Mesenchymal stem cell (in vitro differentiated cells and primary cell): Measurements from ENCODE around the gene LEMD1.

Experiments used
- DNase-seq: peaks from one replicate; pipeline ENCODE4 v3.0.0-alpha.2; 2013
- H2AFZ ChIP-seq: one replicate; pipeline ENCODE4 v1.6.1; 2013; ENCODE audit warnings: low read depth, mild to moderate bottlenecking, control low read depth, inconsistent platforms, low read length, moderate library complexity
- H2AK5ac ChIP-seq: 2 replicates; pipeline ENCODE4 v1.6.1; 2013; ENCODE audit warnings: low read length, moderate library complexity, mild to moderate bottlenecking, inconsistent platforms; ENCODE audit not compliant: severe bottlenecking
- H2BK120ac ChIP-seq: one replicate; pipeline ENCODE4 v1.6.1; 2013; ENCODE audit warnings: low read depth, mild to moderate bottlenecking, inconsistent platforms, low read length, moderate library complexity
- H2BK12ac ChIP-seq, 2 experiments: one replicate each; pipeline ENCODE4 v1.6.1; 2013; ENCODE audit warnings: inconsistent platforms in 2 of 2, low read length in 2 of 2, mild to moderate bottlenecking in 2 of 2, moderate library complexity in 2 of 2, control low read depth in 1 of 2
- H2BK15ac ChIP-seq: one replicate; pipeline ENCODE4 v1.6.1; 2013; ENCODE audit warnings: mild to moderate bottlenecking, low read depth, inconsistent platforms; ENCODE audit not compliant: poor library complexity, severe bottlenecking
- H2BK5ac ChIP-seq: 2 replicates; pipeline ENCODE4 v1.6.1; 2013; ENCODE audit warnings: low read depth, mild to moderate bottlenecking, low read length, control low read depth, inconsistent platforms; ENCODE audit not compliant: poor library complexity, severe bottlenecking
- H3K14ac ChIP-seq, 2 experiments: one replicate each; pipeline ENCODE4 v1.6.1; 2013; ENCODE audit warnings: inconsistent platforms in 2 of 2, low read length in 2 of 2, control low read depth in 1 of 2, mild to moderate bottlenecking in 1 of 2, moderate library complexity in 1 of 2
- H3K18ac ChIP-seq, 2 experiments: one replicate each; pipeline ENCODE4 v1.6.1; 2013; ENCODE audit warnings: inconsistent platforms in 2 of 2, low read length in 2 of 2, control low read depth in 1 of 2, low read depth in 1 of 2, mild to moderate bottlenecking in 1 of 2
- H3K23ac ChIP-seq, 2 experiments: one replicate each; pipeline ENCODE4 v1.6.1; 2013; ENCODE audit warnings: inconsistent platforms in 2 of 2, low read length in 2 of 2, mild to moderate bottlenecking in 2 of 2, moderate library complexity in 2 of 2, control low read depth in 1 of 2
- H3K27ac ChIP-seq: 2 replicates; pipeline ENCODE4 v1.5.1; 2013; ENCODE audit warnings: mild to moderate bottlenecking, moderate library complexity, low read length, control low read depth, inconsistent platforms; ENCODE audit not compliant: poor library complexity, severe bottlenecking
- H3K27me3 ChIP-seq, 2 experiments: 2 replicates each; pipeline versions ENCODE4 v1.6.1 to v1.7.0; 2013; ENCODE audit warnings: low read length in 2 of 2, mild to moderate bottlenecking in 2 of 2, moderate library complexity in 2 of 2, control low read depth in 1 of 2, inconsistent platforms in 1 of 2; ENCODE audit not compliant: control insufficient read depth in 1 of 2, insufficient read depth in 1 of 2
- H3K36me3 ChIP-seq, 2 experiments: 2 replicates each; pipeline versions ENCODE4 v1.6.1 to v1.7.0; 2013; ENCODE audit warnings: low read length in 2 of 2, control low read depth in 1 of 2, inconsistent platforms in 1 of 2, low read depth in 1 of 2, mild to moderate bottlenecking in 1 of 2; ENCODE audit not compliant: insufficient read depth in 2 of 2, control insufficient read depth in 1 of 2
- H3K4ac ChIP-seq, 2 experiments: one replicate each; pipeline ENCODE4 v1.6.1; 2013; ENCODE audit warnings: inconsistent platforms in 2 of 2, low read length in 2 of 2, mild to moderate bottlenecking in 2 of 2, moderate library complexity in 2 of 2, control low read depth in 1 of 2, low read depth in 1 of 2
- H3K4me1 ChIP-seq: 2 replicates; pipeline ENCODE4 v1.6.1; 2013; ENCODE audit warnings: low read depth, low read length, control low read depth; ENCODE audit not compliant: control insufficient read depth, insufficient read depth
- H3K4me2 ChIP-seq: 2 replicates; pipeline ENCODE4 v1.6.1; 2013; ENCODE audit warnings: low read length, mild to moderate bottlenecking, inconsistent platforms; ENCODE audit not compliant: poor library complexity, severe bottlenecking
- H3K4me3 ChIP-seq, 2 experiments: 2 replicates each; pipeline versions ENCODE4 v1.5.1 to v1.7.0; 2013; ENCODE audit warnings: low read length in 2 of 2, mild to moderate bottlenecking in 2 of 2, control low read depth in 1 of 2, low read depth in 1 of 2; ENCODE audit not compliant: insufficient read depth in 1 of 2
- H3K79me1 ChIP-seq: replicated peaks from 2 replicates; pipeline ENCODE4 v1.6.1; 2013; ENCODE audit warnings: mild to moderate bottlenecking, control low read depth, low read length, inconsistent platforms; ENCODE audit not compliant: poor library complexity, severe bottlenecking
- H3K9ac ChIP-seq: 2 replicates; pipeline ENCODE4 v1.7.0; 2013; ENCODE audit warnings: mild to moderate bottlenecking, low read length, moderate library complexity
- H3K9me3 ChIP-seq: 2 replicates; pipeline ENCODE4 v1.7.0; 2013; ENCODE audit warnings: mild to moderate bottlenecking, low read length; ENCODE audit not compliant: control insufficient read depth
- H4K8ac ChIP-seq: one replicate; pipeline ENCODE4 v1.6.1; 2013; ENCODE audit warnings: inconsistent platforms, mild to moderate bottlenecking, low read length, moderate library complexity
- H4K91ac ChIP-seq: one replicate; pipeline ENCODE4 v1.6.1; 2013; ENCODE audit warnings: mild to moderate bottlenecking, low read length, inconsistent platforms
- WGBS: methylation state at CpG from one replicate; pipeline ENCODE4 v1.1.7; 2013; ENCODE audit warnings: mixed read lengths; 5-methylcytosine and 5-hydroxymethylcytosine counted together

Gene LEMD1

GRCh38 chr1:205417870-205418635 lies 3.8 kb downstream of the LEMD1 start:
- Histone ChIP-seq H3K4ac (no peak overlapping the region), H3K18ac (no peak overlapping the region), H3K23ac (no peak overlapping the region), H2AK5ac (no peak overlapping the region), H3K4me1 (no peaks in the 10 kb centered on the region), H3K4me3 (no peak overlapping the region), H3K79me1 (no peaks in the 10 kb centered on the region), H4K91ac (no peak overlapping the region), H3K14ac (no peak overlapping the region), H2BK120ac (no peak overlapping the region), H3K27ac (no peak overlapping the region), H2BK15ac (no peak overlapping the region), H3K27me3 (peaks cover 61 to 76% of the 10 kb centered on the region in 2 experiments), H2BK5ac (no peak overlapping the region), H3K9me3 (no peaks in the 10 kb centered on the region), H4K8ac (no peak overlapping the region), H3K9ac (no peak overlapping the region), H3K36me3 (no peaks in the 10 kb centered on the region), H2BK12ac (no peak overlapping the region), H2AFZ (no peak overlapping the region), H3K4me2 (no peak overlapping the region)
- 81% methylated on average over 9 of the region's 10 CpGs for WGBS
- no peak for DNase-seq

GRCh38 chr1:205416322-205416721 lies 5.5 kb downstream of the LEMD1 start:
- H3K36me3 ChIP-seq, result no peaks in the 10 kb centered on the region
- no peaks in the 10 kb centered on the region for H3K79me1 ChIP-seq
- no peak overlapping the region for H3K18ac ChIP-seq
- H3K14ac ChIP-seq, result peak overlapping the region in 1 of 2 experiments; percentile 5
- no peak overlapping the region for H2AFZ ChIP-seq
- no peak overlapping the region for H2BK120ac ChIP-seq
- no peaks in the 10 kb centered on the region for H3K9me3 ChIP-seq
- H4K91ac ChIP-seq, result no peak overlapping the region
- H2BK15ac ChIP-seq, result no peak overlapping the region
- no peak overlapping the region for H4K8ac ChIP-seq
- no peak overlapping the region for H3K23ac ChIP-seq
- H2BK5ac ChIP-seq, result no peak overlapping the region
- no peak overlapping the region for H2AK5ac ChIP-seq
- H3K4me3 ChIP-seq, result no peak overlapping the region
- H3K4me2 ChIP-seq, result no peak overlapping the region
- H2BK12ac ChIP-seq, result no peak overlapping the region
- H3K9ac ChIP-seq, result no peak overlapping the region
- H3K27me3 ChIP-seq, result peaks cover 51 to 72% of the 10 kb centered on the region in 2 experiments
- DNase-seq, result no peak
- no peak overlapping the region for H3K27ac ChIP-seq
- WGBS, result 72% methylated on average over 2 of the region's 2 CpGs
- no peaks in the 10 kb centered on the region for H3K4me1 ChIP-seq
- no peak overlapping the region for H3K4ac ChIP-seq

GRCh38 chr1:205410581-205411298 lies 11.1 kb downstream of the LEMD1 start:
- Histone ChIP-seq H2AFZ (no peak overlapping the region), H4K91ac (no peak overlapping the region), H3K4ac (no peak overlapping the region), H3K4me1 (no peaks in the 10 kb centered on the region), H2BK5ac (no peak overlapping the region), H3K27ac (no peak overlapping the region), H2AK5ac (no peak overlapping the region), H3K36me3 (no peaks in the 10 kb centered on the region), H3K14ac (no peak overlapping the region), H3K4me2 (no peak overlapping the region), H2BK15ac (no peak overlapping the region), H3K4me3 (no peak overlapping the region), H3K23ac (no peak overlapping the region), H3K9ac (no peak overlapping the region), H2BK12ac (no peak overlapping the region), H3K27me3 (peaks cover 30 to 53% of the 10 kb centered on the region in 2 experiments), H3K79me1 (no peaks in the 10 kb centered on the region), H4K8ac (no peak overlapping the region), H3K18ac (no peak overlapping the region), H2BK120ac (no peak overlapping the region), H3K9me3 (no peaks in the 10 kb centered on the region)
- 79% methylated on average over 5 of the region's 5 CpGs for WGBS
- no peak for DNase-seq

- H3K18ac ChIP-seq, result no peak overlapping the region
These were observed 13.9 kb downstream of the LEMD1 start for GRCh38 chr1:205407970-205408369.

More at GRCh38 chr1:205407970-205408369, 13.9 kb downstream of the LEMD1 start:
- Histone ChIP-seq H3K14ac (no peak overlapping the region), H3K23ac (no peak overlapping the region), H3K4me2 (no peak overlapping the region), H4K8ac (no peak overlapping the region), H2AK5ac (no peak overlapping the region), H3K9ac (no peak overlapping the region), H2BK15ac (no peak overlapping the region), H3K27ac (no peak overlapping the region), H3K9me3 (no peaks in the 10 kb centered on the region), H2BK120ac (no peak overlapping the region), H2BK5ac (no peak overlapping the region), H3K36me3 (no peaks in the 10 kb centered on the region), H3K79me1 (no peaks in the 10 kb centered on the region), H3K4ac (no peak overlapping the region), H4K91ac (no peak overlapping the region), H3K4me1 (no peaks in the 10 kb centered on the region), H2BK12ac (no peak overlapping the region), H3K4me3 (no peak overlapping the region), H2AFZ (no peak overlapping the region), H3K27me3 (peaks cover 19 to 39% of the 10 kb centered on the region in 2 experiments)
- 68% methylated on average over 5 of the region's 5 CpGs for WGBS
- no peak for DNase-seq
